GM10847 (cell line): Measurements from ENCODE around the gene CDC14B.

Source experiments
- POLR2A ChIP-seq: IDR thresholded peaks from 2 replicates; pipeline ENCODE4 v1.6.1; 2011; ENCODE audit not compliant: insufficient read length; ENCODE audit errors: extremely low read depth

The CDC14B gene

DNA sequence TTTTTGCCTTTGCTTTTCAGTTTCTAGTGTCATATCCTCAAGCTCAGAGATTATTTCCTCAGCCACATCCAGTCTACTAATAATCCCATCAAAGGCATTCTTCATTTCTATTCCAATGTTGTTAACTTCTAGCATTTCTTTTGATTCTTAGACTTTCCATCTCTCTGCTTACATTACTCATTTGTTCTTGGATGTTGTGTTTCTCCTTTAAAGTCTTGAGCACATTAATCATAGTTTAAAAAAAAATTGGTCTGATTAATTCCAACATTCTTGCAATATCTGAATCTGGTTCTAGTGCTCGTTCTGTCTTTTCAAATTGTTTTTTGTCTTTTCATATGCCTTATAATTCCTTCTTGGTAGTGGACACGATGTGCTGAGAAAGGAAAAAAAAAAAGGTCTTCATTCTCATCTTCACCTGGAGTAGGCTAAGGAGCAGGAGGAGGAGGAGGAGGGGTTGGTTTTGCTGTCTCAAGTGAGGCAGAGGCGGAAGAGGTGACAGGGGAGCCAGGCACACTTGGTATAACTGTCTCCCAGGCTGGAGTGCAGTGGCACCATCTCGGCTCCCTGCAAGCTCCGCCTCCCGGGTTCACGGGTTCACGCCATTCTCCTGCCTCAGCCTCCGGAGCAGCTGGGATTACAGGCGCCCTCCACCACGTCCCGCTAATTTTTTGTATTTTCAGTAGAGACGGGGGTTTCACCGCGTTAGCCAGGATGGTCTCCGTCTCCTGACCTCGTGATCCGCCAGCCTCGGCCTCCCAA lies 19.1 kb upstream of the CDC14B start:
- TF ChIP-seq POLR2A, result no peak

GRCh38 chr9:96636368-96636767 lies 16.7 kb upstream of the CDC14B start:
- no peak for TF ChIP-seq POLR2A

- no peak for TF ChIP-seq POLR2A
Observed at GRCh38 chr9:96626912-96627311, 7.3 kb upstream of the CDC14B start.

GRCh38 chr9:96621618-96622017 lies 2.0 kb upstream of the CDC14B start:
- TF ChIP-seq POLR2A, result no peak

- no peak for TF ChIP-seq POLR2A
Observed at GRCh38 chr9:96620832-96621269, 1.2 kb upstream of the CDC14B start.

GRCh38 chr9:96620181-96620514 lies 505 bp upstream of the CDC14B start:
- no peak for TF ChIP-seq POLR2A

DNA sequence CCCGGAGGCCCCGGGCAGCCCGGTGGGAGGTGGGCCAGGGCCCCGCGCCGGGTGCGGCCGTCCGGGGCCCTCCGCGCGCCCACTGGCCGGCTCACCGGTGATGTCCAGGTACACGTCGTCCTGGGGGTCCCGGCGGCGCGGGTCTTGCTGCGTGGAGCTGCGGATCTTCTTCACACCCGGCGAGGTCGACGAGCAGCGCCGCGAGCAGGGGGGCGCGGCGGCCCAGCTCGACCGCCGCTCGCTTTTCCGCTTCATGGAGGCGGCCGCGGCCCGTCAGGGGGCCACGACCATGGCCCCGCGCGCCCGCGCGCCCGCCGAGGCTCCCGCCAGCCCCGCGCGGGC lies 548 bp downstream of the CDC14B start:
- no peak for TF ChIP-seq POLR2A

GRCh38 chr9:96618209-96619123 lies 1.2 kb downstream of the CDC14B start:
- no peak for TF ChIP-seq POLR2A

- TF ChIP-seq POLR2A, result no peak
Observed at GRCh38 chr9:96617439-96618185, 2.0 kb downstream of the CDC14B start.

GRCh38 chr9:96616817-96617438 lies 2.7 kb downstream of the CDC14B start:
- no peak for TF ChIP-seq POLR2A

DNA sequence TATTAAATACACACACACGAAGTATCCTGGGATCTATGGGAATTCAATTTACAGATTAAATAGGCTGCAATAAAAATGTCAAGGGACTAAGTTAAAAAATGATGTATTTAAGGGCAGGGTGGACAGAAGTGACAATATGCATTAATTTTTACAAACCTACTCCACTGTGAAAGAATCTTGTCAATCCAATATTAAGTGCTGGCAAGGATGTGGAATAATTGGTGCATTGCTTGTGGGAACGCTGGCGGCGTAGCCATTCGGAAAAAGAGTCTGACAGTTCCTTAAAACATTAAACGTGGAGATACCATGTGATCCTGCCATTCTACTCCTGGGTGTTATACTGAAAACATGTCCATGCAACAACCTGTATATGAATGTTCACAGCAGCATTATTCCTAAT lies 4.2 kb downstream of the CDC14B start:
- TF ChIP-seq POLR2A, result no peak

DNA sequence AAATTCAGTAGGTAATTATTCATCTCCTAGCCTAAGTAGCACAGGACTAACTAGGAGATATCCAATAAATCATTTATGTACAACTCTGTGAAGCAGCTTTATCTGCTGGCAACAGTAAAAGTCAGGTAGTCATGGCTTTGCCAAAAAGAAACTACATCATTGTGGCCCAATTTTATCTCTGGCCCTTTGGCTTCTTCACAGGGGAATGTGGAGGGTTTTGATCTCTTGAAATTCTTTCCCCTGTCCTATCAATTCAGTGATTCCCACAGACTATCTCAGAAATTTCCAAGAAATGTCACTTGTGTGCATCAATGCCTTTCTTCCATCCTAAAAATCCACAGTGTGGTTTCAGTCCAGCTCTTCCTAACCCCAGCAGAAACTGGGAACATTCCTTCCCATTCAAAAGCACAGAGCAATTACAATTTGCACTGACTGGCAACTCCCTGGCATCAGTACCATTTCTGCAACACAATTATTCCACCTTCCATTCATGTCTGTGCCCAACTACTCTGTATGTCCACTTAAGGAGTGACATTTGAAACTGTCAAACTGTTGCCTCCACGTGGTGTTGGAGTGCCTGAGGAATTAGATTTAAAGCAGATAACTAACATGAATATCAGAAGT lies 6.6 kb downstream of the CDC14B start:
- TF ChIP-seq POLR2A, result no peak

DNA sequence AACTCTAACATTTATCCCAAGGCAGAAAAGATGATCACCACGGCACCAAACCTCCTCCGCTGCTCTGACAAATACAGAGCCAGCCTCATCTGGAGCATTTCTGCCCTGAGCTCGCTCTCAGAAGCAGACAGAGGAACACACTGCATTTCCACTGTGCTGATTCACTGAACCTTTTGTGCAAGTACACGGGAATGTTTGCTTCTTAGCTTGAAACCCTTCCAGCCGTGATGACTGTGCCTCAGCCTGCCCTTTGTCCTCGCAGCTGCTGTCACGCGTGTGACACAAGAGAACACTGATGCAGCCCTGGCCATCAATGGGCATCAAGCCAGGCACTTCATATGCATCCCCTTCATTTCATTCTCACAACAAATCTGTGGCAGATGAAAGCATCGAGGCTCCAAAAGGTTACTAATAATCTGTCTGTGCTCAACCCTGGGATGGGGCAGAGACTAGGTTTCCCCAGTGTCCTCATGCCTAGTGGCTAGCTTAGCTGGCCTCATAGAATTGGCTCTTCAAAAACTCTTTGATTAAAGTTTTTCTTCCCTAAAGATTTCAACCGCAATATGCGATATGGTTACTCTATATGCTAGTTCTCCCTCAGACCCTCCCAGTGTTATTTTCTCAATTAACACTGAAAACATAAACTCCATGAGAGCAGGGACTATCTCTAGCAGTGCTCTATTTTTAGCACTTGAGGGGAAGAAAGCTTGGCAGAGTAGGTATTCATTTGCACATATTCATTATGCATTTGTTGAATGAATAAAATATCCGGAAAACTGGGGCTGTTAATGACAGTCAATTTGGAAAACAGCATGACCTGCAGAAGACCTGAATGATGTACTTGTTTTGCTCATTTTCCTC lies 7.3 kb downstream of the CDC14B start:
- no peak for TF ChIP-seq POLR2A

DNA sequence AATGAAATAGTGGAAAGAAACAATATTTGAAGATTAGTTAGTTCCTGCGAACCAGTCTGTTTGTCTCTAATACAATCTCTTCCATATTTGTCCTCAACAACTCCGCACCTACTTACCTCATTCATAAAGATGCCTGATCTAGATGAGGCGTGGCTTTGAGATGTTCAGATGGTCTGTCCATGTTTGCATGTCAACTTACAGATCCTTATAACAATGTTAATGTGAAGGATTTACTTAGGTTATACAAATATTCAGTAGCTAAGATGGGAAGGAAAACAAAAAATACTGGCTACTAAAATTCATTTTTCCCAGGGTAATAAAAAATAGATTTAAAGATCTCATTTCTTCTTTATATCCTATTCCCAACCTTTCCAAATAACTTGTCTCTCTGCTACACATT lies 8.3 kb downstream of the CDC14B start:
- TF ChIP-seq POLR2A, result no peak
